Transverse colon (tissue), 4 donors: ENCODE measurements around the gene GABRR2.

Source experiments
- EP300 ChIP-seq: sonication (generic); formaldehyde crosslinking; IDR thresholded peaks from one replicate; pipeline ENCODE4 v1.6.1; 2017; ENCODE audit warnings: antibody characterized with exemption, low read depth
- POLR2A ChIP-seq: fragments of 450-650 bp; IDR thresholded peaks from one replicate; pipeline ENCODE4 v1.6.1; 2016; ENCODE audit warnings: antibody characterized with exemption, mild to moderate bottlenecking, moderate library complexity
- POLR2AphosphoS5 ChIP-seq, 3 donors: sonication (generic); formaldehyde crosslinking; IDR thresholded peaks; one replicate each; pipeline ENCODE4 v1.6.1; 2016; ENCODE audit warnings: antibody characterized with exemption in 3 of 3
- TF ChIP-seq, protein P1 (sequence below), 5 experiments: fragments of 200-600 bp in 3 of 5; fragments of 450-650 bp in 2 of 5; sonication (generic) in 3 of 5; IDR thresholded peaks; 1 replicate in 2 of 5; 2 replicates in 3 of 5; pipeline ENCODE4 v1.5.1; 2016 to 2017; ENCODE audit warnings: antibody characterized with exemption in 5 of 5, inconsistent platforms in 3 of 5, mild to moderate bottlenecking in 2 of 5, moderate library complexity in 1 of 5

DNA sequence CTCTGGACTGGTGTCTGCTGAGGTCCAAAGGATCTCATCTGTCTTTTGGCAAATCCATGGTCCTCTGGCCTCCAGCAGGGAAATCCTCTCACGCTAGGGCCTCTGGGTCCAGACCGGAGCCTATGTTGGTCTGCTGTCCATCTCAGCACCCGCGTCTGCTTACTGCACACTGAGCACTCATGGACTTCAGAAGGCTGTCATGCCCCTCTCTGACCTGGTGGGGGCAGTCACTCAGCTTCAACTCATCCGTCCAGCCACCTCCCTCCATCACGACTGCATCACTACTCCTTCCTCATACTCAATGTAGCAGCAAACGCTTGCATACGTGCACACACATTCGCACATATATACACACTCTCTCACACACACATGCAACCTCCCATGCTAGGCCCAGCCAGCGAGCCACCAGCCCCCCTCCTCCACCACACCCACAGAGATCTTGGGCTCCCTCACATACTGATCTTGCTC is 33.3 kb downstream of the GABRR2 start:
- no peak for TF ChIP-seq EP300
- TF ChIP-seq, protein P1, sequence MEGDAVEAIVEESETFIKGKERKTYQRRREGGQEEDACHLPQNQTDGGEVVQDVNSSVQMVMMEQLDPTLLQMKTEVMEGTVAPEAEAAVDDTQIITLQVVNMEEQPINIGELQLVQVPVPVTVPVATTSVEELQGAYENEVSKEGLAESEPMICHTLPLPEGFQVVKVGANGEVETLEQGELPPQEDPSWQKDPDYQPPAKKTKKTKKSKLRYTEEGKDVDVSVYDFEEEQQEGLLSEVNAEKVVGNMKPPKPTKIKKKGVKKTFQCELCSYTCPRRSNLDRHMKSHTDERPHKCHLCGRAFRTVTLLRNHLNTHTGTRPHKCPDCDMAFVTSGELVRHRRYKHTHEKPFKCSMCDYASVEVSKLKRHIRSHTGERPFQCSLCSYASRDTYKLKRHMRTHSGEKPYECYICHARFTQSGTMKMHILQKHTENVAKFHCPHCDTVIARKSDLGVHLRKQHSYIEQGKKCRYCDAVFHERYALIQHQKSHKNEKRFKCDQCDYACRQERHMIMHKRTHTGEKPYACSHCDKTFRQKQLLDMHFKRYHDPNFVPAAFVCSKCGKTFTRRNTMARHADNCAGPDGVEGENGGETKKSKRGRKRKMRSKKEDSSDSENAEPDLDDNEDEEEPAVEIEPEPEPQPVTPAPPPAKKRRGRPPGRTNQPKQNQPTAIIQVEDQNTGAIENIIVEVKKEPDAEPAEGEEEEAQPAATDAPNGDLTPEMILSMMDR (IDR thresholded peaks at IDR 0.05): peak in 3 of 5 experiments; percentile 31 to 36 (median 35)
- no peak for TF ChIP-seq POLR2A
- TF ChIP-seq POLR2AphosphoS5 (IDR thresholded peaks at IDR 0.05): no peak
